Rectal smooth muscle tissue (tissue), 1 donor: ENCODE results near the gene FGD4.

ENCODE experiments used
- H3K27ac ChIP-seq: one replicate; pipeline ENCODE4 v1.7.0; 2013; ENCODE audit warnings: low read depth, low read length, inconsistent platforms
- H3K27me3 ChIP-seq: one replicate; pipeline ENCODE4 v1.7.0; 2013; ENCODE audit warnings: low read length; ENCODE audit not compliant: control insufficient read depth, insufficient read depth
- H3K36me3 ChIP-seq: one replicate; pipeline ENCODE4 v1.7.0; 2013; ENCODE audit warnings: low read length; ENCODE audit not compliant: control insufficient read depth, insufficient read depth
- H3K4me1 ChIP-seq: one replicate; pipeline ENCODE4 v1.7.0; 2013; ENCODE audit warnings: low read length; ENCODE audit not compliant: control insufficient read depth, insufficient read depth
- H3K4me3 ChIP-seq: one replicate; pipeline ENCODE4 v1.7.0; 2013; ENCODE audit warnings: low read length
- H3K9ac ChIP-seq: one replicate; pipeline ENCODE4 v1.7.0; 2013; ENCODE audit warnings: low read length

Gene FGD4

GRCh38 chr12:32382226-32382625, 17.1 kb upstream of the FGD4 start:
- Histone ChIP-seq H3K4me3 (no peak overlapping the region), H3K4me1 (no peaks in the 10 kb centered on the region), H3K36me3 (no peaks in the 10 kb centered on the region), H3K27ac (no peak overlapping the region), H3K27me3 (no peaks in the 10 kb centered on the region), H3K9ac (no peak overlapping the region)

GRCh38 chr12:32390572-32391219, 8.7 kb upstream of the FGD4 start:
- Histone ChIP-seq H3K27ac (no peak overlapping the region), H3K9ac (no peak overlapping the region), H3K36me3 (no peaks in the 10 kb centered on the region), H3K27me3 (no peaks in the 10 kb centered on the region), H3K4me3 (peak overlapping the region; percentile 46), H3K4me1 (no peaks in the 10 kb centered on the region)

GRCh38 chr12:32395026-32395425, 4.3 kb upstream of the FGD4 start:
- no peak overlapping the region for H3K4me3 ChIP-seq
- no peaks in the 10 kb centered on the region for H3K4me1 ChIP-seq
- no peak overlapping the region for H3K27ac ChIP-seq
- H3K36me3 ChIP-seq = no peaks in the 10 kb centered on the region
- H3K27me3 ChIP-seq = no peaks in the 10 kb centered on the region
- H3K9ac ChIP-seq = no peak overlapping the region

- Histone ChIP-seq H3K36me3 (no peaks in the 10 kb centered on the region), H3K27ac (no peak overlapping the region), H3K4me3 (no peak overlapping the region), H3K4me1 (no peaks in the 10 kb centered on the region), H3K27me3 (no peaks in the 10 kb centered on the region), H3K9ac (no peak overlapping the region)
Measured at GRCh38 chr12:32397696-32398095, 1.7 kb upstream of the FGD4 start.

GRCh38 chr12:32398181-32398580, 1.2 kb upstream of the FGD4 start:
- no peak overlapping the region for H3K9ac ChIP-seq
- no peaks in the 10 kb centered on the region for H3K4me1 ChIP-seq
- H3K27ac ChIP-seq = no peak overlapping the region
- no peaks in the 10 kb centered on the region for H3K27me3 ChIP-seq
- no peak overlapping the region for H3K4me3 ChIP-seq
- H3K36me3 ChIP-seq = no peaks in the 10 kb centered on the region

- H3K9ac ChIP-seq = no peak overlapping the region
- no peaks in the 10 kb centered on the region for H3K36me3 ChIP-seq
- H3K4me3 ChIP-seq = peak overlapping the region; percentile 81
- no peak overlapping the region for H3K27ac ChIP-seq
- no peaks in the 10 kb centered on the region for H3K27me3 ChIP-seq
- H3K4me1 ChIP-seq = no peaks in the 10 kb centered on the region
Measured at GRCh38 chr12:32398816-32399369, 465 bp upstream of the FGD4 start.

GRCh38 chr12:32400114-32400672, 835 bp downstream of the FGD4 start:
- Histone ChIP-seq H3K4me1 (no peaks in the 10 kb centered on the region), H3K36me3 (no peaks in the 10 kb centered on the region), H3K27ac (no peak overlapping the region), H3K27me3 (no peaks in the 10 kb centered on the region), H3K9ac (peak overlapping the region; percentile 81), H3K4me3 (peak overlapping the region; percentile 81)

GRCh38 chr12:32400866-32401265, 1.5 kb downstream of the FGD4 start:
- H3K4me3 ChIP-seq = no peak overlapping the region
- H3K9ac ChIP-seq = no peak overlapping the region
- H3K36me3 ChIP-seq = no peaks in the 10 kb centered on the region
- H3K27me3 ChIP-seq = no peaks in the 10 kb centered on the region
- H3K27ac ChIP-seq = no peak overlapping the region
- H3K4me1 ChIP-seq = no peaks in the 10 kb centered on the region

- Histone ChIP-seq H3K27ac (no peak overlapping the region), H3K4me3 (no peak overlapping the region), H3K9ac (no peak overlapping the region), H3K36me3 (no peaks in the 10 kb centered on the region), H3K27me3 (no peaks in the 10 kb centered on the region), H3K4me1 (no peaks in the 10 kb centered on the region)
Measured at GRCh38 chr12:32402170-32402569, 2.8 kb downstream of the FGD4 start.

GRCh38 chr12:32402946-32403345, 3.6 kb downstream of the FGD4 start:
- Histone ChIP-seq H3K9ac (no peak overlapping the region), H3K4me3 (no peak overlapping the region), H3K36me3 (no peaks in the 10 kb centered on the region), H3K4me1 (no peaks in the 10 kb centered on the region), H3K27ac (no peak overlapping the region), H3K27me3 (no peaks in the 10 kb centered on the region)

GRCh38 chr12:32407795-32408194, 8.4 kb downstream of the FGD4 start:
- Histone ChIP-seq H3K4me3 (no peak overlapping the region), H3K27me3 (no peaks in the 10 kb centered on the region), H3K27ac (no peak overlapping the region), H3K36me3 (no peaks in the 10 kb centered on the region), H3K9ac (no peak overlapping the region), H3K4me1 (no peaks in the 10 kb centered on the region)

GRCh38 chr12:32413412-32413811, 14.1 kb downstream of the FGD4 start:
- H3K27ac ChIP-seq = no peak overlapping the region
- H3K9ac ChIP-seq = no peak overlapping the region

GRCh38 chr12:32418221-32418620, 18.9 kb downstream of the FGD4 start:
- Histone ChIP-seq H3K4me3 (no peak overlapping the region), H3K4me1 (no peaks in the 10 kb centered on the region), H3K36me3 (no peaks in the 10 kb centered on the region), H3K27me3 (no peaks in the 10 kb centered on the region), H3K9ac (no peak overlapping the region), H3K27ac (no peak overlapping the region)

More at GRCh38 chr12:32413412-32413811, 14.1 kb downstream of the FGD4 start:
- no peaks in the 10 kb centered on the region for H3K36me3 ChIP-seq
- H3K27me3 ChIP-seq = no peaks in the 10 kb centered on the region
- no peak overlapping the region for H3K4me3 ChIP-seq
- H3K4me1 ChIP-seq = no peaks in the 10 kb centered on the region
